Measurements from ENCODE around the gene RNF212. TPM values are rescaled to one million over a fixed set of nuclear protein-coding genes. Genes with fewer than 3 reads are reported as not detected.

RNF212 gene
- total and polyA plus RNA-seq, 9 of the 15 experiments (the other 6 are each of a cell fraction or from before 2014, with no cell fraction given) = 0.04 TPM; not detected in 8

DNA sequence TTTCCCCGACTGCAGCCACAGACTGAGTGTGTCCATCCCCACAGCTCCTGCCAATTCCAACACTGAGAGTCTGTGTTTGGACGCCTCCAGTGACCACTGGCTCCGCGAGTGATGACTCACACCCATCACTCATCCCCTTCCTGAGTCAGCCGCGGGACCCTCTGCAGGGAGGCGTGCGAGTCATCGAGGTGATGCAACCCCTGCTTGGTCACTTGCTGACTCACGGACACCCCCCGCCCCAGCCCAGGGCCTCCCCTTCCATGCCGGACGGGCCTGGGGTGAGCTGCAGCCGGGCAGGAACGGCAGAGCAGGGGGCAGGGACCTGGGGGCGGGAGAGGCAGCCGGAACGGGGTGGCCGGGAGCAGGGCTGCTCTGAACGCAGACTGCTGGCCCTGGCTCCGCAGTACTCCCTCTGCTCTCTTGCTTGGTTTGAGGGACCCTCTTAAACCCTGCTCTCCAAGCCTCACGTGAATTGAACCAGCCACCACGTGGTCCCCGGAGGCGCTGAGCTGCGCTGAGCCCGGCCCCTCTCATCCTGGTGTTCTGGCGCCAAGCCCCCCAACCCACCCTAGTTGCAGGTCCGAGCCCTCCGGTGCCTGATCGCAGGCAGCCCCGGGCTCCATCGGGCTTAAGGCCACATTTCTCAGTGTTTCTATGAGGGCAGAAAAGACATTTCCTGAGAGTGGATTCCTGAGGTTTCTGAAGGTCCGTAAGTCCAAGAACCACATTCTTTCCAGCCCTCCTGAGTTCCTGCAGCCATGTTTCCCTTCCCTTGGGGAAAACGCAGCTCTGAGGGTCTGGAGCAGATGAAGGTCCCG lies 69.5 kb downstream of the RNF212 start (continued):
- TF ChIP-seq, protein P1, sequence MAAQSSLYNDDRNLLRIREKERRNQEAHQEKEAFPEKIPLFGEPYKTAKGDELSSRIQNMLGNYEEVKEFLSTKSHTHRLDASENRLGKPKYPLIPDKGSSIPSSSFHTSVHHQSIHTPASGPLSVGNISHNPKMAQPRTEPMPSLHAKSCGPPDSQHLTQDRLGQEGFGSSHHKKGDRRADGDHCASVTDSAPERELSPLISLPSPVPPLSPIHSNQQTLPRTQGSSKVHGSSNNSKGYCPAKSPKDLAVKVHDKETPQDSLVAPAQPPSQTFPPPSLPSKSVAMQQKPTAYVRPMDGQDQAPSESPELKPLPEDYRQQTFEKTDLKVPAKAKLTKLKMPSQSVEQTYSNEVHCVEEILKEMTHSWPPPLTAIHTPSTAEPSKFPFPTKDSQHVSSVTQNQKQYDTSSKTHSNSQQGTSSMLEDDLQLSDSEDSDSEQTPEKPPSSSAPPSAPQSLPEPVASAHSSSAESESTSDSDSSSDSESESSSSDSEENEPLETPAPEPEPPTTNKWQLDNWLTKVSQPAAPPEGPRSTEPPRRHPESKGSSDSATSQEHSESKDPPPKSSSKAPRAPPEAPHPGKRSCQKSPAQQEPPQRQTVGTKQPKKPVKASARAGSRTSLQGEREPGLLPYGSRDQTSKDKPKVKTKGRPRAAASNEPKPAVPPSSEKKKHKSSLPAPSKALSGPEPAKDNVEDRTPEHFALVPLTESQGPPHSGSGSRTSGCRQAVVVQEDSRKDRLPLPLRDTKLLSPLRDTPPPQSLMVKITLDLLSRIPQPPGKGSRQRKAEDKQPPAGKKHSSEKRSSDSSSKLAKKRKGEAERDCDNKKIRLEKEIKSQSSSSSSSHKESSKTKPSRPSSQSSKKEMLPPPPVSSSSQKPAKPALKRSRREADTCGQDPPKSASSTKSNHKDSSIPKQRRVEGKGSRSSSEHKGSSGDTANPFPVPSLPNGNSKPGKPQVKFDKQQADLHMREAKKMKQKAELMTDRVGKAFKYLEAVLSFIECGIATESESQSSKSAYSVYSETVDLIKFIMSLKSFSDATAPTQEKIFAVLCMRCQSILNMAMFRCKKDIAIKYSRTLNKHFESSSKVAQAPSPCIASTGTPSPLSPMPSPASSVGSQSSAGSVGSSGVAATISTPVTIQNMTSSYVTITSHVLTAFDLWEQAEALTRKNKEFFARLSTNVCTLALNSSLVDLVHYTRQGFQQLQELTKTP (IDR thresholded peaks at IDR 0.05; ENCODE audit: low read depth in 1 of 2, partially characterized antibody in 2 of 2) = peak in 1 of 2 experiments; percentile 94
- TF ChIP-seq ETV1 (tag; conservative IDR thresholded peaks at IDR 0.05; ENCODE audit: low read depth) (peak; percentile 36), MEF2A (IDR thresholded peaks at IDR 0.05; ENCODE audit: control insufficient read depth, low read depth, low read length) (no peak), KAT7 (CRISPR knock-in tag; IDR thresholded peaks at IDR 0.05; ENCODE audit: borderline replicate concordance) (no peak), EGR1 (conservative IDR thresholded peaks at IDR 0.05) (peak; percentile 87), ZFX (CRISPR knock-in tag; IDR thresholded peaks at IDR 0.05) (peak; percentile 92), ZBTB1 (CRISPR knock-in tag; IDR thresholded peaks at IDR 0.05; ENCODE audit: borderline replicate concordance, low read depth) (0 out of 2 replicates have a peak, but pooled peaks have one; percentile 42), ETV6 (IDR thresholded peaks at IDR 0.05; ENCODE audit: borderline replicate concordance in 1 of 2, low read depth in 2 of 2, low read length in 1 of 2) (no peak), ETV6 (CRISPR knock-in tag; IDR thresholded peaks at IDR 0.05; ENCODE audit: borderline replicate concordance) (peak; percentile 91; the same call in 1 of the 2 replicates), RCOR1 (IDR thresholded peaks at IDR 0.05; ENCODE audit: borderline replicate concordance in 1 of 2, low read depth in 2 of 2, low read length in 2 of 2) (peak in 1 of 2 experiments; percentile 94; a peak in 2 of 4 replicates), FOXA3 (CRISPR knock-in tag; conservative IDR thresholded peaks at IDR 0.05 in 1 of 2, IDR thresholded peaks at IDR 0.05 in 1 of 2) (peak in 1 of 2 experiments; percentile 76; a peak in 1 of 4 replicates), ZNF589 (CRISPR knock-in tag; IDR thresholded peaks at IDR 0.05; ENCODE audit: low read depth) (0 out of 2 replicates have a peak, but pooled peaks have one; percentile 33), LCOR (CRISPR knock-in tag; IDR thresholded peaks at IDR 0.05) (peak; percentile 93), ZNF232 (CRISPR knock-in tag; IDR thresholded peaks at IDR 0.05) (peak; percentile 90)
- TF ChIP-seq, protein P2, sequence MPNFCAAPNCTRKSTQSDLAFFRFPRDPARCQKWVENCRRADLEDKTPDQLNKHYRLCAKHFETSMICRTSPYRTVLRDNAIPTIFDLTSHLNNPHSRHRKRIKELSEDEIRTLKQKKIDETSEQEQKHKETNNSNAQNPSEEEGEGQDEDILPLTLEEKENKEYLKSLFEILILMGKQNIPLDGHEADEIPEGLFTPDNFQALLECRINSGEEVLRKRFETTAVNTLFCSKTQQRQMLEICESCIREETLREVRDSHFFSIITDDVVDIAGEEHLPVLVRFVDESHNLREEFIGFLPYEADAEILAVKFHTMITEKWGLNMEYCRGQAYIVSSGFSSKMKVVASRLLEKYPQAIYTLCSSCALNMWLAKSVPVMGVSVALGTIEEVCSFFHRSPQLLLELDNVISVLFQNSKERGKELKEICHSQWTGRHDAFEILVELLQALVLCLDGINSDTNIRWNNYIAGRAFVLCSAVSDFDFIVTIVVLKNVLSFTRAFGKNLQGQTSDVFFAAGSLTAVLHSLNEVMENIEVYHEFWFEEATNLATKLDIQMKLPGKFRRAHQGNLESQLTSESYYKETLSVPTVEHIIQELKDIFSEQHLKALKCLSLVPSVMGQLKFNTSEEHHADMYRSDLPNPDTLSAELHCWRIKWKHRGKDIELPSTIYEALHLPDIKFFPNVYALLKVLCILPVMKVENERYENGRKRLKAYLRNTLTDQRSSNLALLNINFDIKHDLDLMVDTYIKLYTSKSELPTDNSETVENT (CRISPR knock-in tag; IDR thresholded peaks at IDR 0.05) = no peak
- TF ChIP-seq, protein P3, sequence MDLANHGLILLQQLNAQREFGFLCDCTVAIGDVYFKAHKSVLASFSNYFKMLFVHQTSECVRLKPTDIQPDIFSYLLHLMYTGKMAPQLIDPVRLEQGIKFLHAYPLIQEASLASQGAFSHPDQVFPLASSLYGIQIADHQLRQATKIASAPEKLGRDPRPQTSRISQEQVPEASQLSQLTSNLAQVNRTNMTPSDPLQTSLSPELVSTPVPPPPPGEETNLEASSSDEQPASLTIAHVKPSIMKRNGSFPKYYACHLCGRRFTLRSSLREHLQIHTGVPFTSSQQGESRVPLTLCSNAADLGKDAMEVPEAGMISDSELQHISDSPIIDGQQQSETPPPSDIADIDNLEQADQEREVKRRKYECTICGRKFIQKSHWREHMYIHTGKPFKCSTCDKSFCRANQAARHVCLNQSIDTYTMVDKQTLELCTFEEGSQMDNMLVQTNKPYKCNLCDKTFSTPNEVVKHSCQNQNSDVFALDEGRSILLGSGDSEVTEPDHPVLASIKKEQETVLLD (IDR thresholded peaks at IDR 0.05) = peak; percentile 75; the same call in 1 of the 2 replicates

All from K562 (cell line).